Measurements from ENCODE around the gene CTSD. TPM values are rescaled to one million over a fixed set of nuclear protein-coding genes. Genes with fewer than 3 reads are reported as not detected.
"Not testable (repeated sequence)": the region's sequence is repeated elsewhere in the genome, so short reads cannot be mapped to it uniquely, and the experiment has no call there.

The CTSD gene
- 218 TPM for polyA plus RNA-seq (2013, experiment 1 of 2; ENCODE audit: insufficient read length)
- 262 TPM for polyA plus RNA-seq (2013, experiment 2 of 2; ENCODE audit: insufficient read length)

DNA sequence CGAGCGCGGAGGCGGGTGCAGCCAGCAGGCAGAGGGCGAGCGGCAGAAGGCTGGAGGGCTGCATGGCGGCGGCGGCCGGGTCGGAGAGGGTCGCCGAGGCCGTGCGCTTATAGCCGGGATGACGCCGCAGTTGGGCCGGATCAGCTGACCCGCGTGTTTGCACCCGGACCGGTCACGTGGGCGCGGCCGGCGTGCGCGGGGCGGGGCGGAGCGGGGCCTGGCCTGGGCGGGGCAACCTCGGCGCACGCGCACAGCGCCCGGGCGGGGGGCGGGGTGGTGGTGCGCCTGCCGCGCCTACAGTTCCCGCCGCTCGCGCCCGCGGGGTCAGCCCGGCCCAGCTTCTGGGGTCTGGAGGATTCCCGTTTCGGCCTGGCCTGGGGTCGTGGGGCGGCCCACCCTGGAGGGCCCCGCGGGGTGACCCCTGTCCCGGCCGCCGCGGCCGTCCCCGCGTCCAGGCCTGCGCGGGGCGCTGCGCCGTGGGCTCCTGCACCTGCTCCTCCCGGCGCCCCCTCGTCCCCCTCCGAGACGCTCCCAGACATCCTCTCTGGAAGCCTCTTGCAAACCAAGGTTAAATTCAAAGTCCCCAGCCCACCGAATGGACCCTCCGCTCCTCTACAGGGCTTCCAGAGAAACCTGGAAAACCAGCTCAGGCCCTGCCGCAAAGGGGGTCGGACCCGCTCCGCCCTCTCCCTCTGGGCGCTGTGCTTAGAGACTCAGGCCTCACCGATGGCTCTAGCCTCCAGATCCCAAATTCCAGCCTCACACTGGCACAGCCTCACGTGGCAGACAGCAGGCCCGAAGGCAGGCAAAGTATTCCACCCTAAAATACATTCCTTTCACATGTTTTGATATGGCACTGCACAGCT is at the start of gene CTSD:
CTSD (minus strand) TSS at position 132 of the 866 bp plus-strand sequence; CDS start at position 64, 68 bp downstream.
- DNase-seq = peak; percentile 79

DNA sequence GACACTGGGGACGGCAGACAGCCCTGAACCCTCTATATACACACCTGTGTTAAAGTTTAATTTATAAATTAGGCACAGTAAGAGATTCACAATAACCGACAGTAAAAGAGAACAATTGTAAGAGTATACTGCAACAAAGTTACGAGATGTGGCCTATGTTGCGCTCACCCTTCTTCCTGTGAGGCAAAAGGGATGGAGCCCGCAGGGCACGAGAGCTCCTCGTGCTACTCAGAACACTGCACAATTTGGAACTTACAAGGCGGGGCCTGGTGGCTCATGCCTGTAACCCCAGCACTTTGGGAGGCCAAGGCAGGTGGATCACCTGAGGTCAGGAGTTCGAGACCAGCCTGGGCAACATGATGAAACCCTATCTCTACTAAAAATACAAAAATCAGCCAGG is 49.6 kb upstream of the CTSD start:
- not testable (repeated sequence) for DNase-seq

- DNase-seq = no peak
Measured at GRCh38 chr11:1812801-1813200, 49.1 kb upstream of the CTSD start.

DNA sequence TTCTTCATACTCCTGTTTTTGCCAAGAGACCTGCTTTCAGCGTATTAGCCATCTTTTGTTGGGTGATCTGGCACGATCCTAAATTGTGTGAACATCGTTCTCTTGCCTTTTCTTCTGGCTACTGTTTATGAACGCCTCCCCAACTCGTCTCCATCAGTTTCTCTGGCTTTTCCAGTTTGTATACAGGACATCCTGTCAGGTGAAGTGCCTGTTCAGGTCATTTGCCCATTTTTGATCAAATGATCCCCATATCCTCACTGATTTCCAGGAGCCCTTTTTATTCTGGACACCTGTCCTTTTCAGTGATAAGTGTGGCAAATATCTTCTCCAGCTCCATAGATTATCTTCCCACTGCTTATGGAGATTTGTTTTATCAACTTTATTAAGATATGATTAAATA is 48.5 kb upstream of the CTSD start:
- DNase-seq = no peak

- DNase-seq = no peak
Measured at GRCh38 chr11:1810761-1811160, 47.0 kb upstream of the CTSD start.

GRCh38 chr11:1807264-1807995 is 43.7 kb upstream of the CTSD start:
- no peak for DNase-seq

DNA sequence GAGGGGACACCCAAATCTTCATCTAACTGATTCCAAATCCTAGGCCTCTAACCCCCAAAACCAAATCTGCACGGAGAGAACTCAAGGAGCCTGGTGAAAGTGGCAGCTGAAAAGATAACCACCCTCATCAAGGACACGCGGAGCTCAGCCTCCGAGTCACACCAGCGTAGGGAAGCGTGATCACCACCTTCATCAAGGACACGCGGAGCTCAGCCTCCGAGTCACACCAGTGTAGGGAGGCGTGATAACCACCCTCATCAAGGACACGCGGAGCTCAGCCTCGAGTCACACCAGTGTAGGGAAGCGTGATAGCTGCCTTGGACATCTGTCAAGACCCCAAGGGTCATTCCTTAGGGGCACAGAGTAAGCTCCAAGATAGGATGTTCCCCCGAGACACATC is 41.8 kb upstream of the CTSD start:
- DNase-seq = no peak

GRCh38 chr11:1803835-1804519 is 40.2 kb upstream of the CTSD start:
- not testable (repeated sequence) for DNase-seq

DNA sequence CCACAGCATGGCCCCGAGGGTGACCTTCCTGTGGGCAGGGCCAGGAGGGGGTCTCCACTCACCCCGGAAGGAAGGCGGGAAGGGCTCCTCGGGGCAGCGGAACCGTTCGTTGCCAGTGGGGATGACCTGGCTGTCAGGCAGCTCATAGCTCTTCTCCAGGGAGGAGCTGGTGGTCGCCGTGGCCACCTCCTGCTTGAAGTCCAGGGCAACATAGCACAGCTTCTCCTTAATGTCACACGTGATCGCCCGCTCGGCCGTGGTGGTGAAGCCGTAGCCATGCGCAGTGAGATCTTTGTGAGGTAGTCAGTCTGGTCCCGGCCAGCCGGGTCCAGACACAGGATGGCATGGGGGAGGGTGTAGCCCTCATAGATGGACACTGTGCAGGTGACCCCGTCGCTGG is 39.5 kb upstream of the CTSD start:
- no peak for DNase-seq

- DNase-seq = no peak
Measured at GRCh38 chr11:1797391-1798125, 33.8 kb upstream of the CTSD start.

DNA sequence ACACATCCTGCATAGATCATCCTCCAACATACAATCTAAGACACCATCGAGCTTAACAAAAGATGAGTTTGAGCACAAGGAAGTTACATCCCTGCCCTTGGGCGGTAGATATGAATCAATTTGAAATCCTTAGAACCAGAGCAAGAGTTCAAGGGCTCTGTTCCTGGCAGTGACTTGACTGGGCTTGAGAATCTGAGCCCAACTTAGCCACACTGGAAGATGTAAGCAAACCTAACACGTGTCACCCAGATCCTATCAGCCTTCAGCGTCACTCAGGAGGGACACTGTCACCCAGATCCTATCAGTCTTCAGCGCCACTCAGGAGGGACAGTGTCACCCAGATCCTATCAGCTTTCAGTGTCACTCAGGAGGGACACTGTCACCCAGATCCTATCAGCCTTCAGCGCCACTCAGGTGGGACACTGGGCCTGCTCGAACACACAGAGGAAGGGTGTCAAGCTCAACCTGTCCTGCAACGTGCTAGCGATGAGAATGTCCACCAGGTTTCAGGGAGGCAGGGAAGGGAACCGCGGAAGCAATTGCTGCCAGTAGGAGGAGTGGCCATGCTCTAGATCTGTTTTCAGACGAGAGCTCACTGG is 32.8 kb upstream of the CTSD start:
- no peak for DNase-seq

DNA sequence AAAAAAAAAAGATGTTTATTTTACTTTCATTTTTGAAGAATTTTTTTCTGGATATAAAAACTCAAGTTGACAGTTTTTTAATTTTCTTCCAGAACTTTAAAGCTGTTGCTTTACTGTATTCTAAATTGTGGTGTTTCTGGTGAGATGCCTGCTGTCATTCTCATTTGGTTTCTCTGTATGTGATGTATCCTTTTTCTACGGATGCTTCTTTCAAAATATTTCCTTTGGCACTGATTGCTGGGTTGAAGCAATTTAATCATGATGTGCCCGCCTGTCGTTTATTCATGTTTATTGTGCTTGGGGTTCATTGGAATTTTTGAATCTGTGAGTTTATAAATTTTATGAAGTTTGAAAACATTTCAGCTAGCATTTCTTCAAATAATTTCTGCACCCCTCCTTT is 29.4 kb upstream of the CTSD start:
- DNase-seq = peak; percentile 10

DNA sequence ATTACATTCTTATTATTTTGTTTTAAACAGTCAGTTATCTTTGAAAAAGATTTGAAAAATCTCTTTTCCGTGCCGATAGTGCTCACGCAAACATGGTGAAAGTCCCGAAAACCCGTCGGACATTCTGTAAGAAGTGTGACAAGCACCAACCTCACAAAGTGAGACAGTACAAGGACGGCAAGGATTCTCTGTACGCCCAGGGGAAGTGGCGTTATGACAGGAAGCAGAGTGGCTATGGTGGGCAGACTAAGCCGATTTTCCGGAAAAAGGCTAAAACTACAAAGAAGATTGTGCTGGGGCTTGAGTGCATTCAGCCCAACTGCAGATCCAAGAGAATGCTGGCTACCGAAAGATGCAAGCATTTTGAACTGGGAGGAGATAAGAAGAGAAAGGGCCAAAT is 28.7 kb upstream of the CTSD start:
- no peak for DNase-seq

DNA sequence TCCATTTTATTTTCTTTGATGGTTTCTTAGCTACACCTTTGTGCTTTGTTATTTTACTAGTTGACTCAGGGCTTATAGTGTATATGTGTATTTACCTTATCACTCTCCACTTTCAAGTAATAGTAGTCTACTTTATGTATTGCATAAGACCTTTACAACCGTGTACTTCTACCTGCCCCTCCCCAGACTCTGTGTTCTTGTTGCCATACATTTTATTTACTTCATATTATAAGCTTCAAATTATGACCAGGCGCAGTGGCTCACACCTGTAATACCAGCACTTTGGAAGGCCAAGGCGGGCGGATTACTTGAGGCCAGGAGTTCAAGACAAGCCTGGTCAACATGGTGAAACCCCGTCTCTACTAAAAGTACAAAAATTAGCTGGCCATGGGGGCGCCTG is 28.2 kb upstream of the CTSD start:
- no peak for DNase-seq

DNA sequence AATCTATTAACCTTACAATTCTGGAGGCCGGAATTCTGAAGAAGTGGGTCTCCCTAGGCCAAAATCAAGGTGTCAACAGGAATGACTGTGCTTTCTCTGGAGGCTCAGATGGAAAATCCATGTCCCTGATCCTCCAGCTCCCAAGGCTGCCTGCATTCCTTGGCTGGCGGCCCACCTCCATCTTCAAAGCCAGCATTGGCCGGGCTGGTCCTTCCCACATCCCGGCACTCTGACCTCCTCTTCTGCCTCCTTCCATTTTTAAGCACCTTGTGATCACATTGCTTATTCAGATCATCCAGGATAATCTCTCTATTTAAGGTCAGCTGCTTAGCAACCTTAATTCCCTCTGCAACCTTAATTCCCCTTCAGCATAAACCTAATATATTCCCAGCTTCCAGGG is 22.7 kb upstream of the CTSD start:
- no peak for DNase-seq

DNA sequence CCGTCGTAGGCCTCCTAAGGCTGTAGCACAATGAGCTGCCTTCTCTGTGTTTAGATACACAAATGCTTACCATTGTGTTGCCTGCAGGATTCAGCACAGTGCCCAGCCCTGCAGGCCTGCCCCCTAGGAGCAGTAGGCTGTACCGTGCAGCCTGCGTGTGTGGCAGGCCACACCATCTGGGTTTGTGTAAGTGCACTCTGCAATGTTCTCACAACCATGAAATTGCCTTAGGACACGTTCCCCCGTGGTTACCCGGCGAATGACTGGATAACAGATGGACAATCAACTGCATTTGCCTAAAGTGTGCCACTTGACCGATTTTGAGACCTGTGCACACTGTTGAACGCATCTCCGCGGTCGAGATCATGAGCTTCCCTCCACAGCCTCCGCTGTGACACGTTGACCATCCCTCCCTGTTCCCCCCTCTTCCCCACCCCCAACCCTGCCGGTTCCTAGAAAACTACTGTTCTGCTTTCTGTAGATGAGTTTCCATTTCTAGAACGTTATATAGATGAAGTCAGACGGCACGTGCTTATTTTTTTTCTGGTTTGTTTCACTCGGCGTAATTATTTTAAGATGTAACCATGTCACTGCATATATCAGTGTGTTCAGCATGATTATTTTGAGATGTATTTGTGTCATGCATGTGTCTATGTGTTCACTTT is 22.2 kb upstream of the CTSD start:
- no peak for DNase-seq

DNA sequence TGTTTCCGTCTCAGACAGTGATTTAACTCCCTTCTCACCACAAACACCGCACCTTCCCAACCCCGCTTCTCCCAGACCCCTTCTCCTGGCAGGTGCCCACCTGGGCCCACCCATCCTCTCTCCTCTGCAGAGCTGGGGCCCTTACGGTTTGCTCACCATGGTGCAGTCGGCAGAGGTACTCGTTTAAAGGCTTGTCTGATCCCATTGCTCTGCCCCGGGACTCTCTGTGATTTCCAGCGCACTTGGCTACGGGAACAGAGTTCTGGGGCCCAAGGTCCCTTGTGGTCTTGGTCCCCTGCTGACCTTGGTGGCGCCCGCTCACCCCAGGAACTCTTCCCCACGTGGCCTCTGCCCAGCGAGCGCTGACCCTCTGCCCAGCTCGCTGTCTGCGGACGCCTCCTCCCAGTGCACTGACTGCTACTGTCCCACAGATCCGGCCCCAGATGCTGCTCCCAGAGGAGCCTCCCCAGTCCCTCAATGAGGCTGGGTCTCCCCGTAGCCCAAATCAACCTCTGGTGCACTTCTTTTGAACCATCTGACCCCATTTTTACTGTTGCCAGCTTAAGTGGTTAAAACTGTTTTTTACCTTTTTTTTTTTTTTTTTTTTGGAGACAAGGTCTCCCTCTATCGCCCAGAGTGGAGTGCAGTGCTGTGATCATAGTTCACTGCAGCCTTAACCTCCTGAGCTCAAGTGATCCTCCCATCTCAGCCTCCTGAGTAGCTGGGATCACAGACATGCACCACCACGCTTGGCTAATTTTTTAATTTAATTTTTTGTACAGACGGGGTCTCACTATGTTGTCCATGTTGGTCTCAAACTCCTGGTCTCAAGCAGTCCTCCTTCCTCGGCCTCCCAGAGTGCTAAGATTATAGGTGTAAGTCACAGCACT is 21.3 kb upstream of the CTSD start:
- DNase-seq = no peak

DNA sequence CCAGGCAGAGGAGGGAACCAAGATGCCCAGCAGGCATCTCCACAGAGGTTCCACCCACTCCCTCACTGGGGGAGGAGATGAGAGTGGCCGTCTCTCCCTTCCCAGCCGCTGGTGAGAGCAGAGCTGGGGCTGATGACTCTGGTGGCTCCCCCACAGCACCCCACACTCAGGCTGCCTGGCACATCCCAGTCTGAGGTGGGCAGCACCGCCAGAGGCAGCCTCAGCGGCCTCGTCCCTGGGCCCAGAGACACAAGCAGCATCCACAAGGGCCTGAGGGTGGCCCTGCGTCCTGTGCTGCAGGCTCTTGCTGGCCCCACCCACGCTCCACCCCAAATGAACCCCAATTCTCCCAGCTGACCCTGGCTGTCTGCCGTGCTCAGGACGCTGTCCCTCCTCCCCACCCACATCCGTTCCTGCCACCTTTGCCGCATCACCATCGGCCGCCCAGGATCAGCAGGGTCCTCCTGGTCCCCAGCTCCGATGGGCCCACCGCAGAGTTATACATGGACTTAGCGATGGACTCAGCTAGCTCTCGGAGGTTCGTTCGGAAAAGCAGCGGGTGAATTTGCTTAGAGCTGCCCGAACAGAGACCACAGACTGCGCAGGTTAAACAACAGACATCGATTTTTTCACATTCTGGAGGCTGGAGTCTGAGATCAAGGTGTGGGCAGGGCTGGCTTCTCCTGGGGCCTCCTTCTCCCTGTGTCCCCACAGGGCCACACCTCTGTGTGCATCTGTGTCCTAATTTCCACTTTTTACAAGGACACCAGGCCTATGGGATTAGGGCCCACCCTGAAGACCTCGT is 20.2 kb upstream of the CTSD start:
- no peak for DNase-seq

Measured in fibroblast of skin of back (primary cell).